Measurements from ENCODE around the gene LYZL6. TPM values are rescaled to one million over a fixed set of nuclear protein-coding genes. Genes with fewer than 3 reads are reported as not detected.
A peak's percentile ranks its signal among the peaks of the same experiment; 100 is the strongest.

LYZL6 gene
- total and polyA plus RNA-seq, 3 donors from 2014 or later: 22.9 to 82.6 (median 38.7) TPM

- TF ChIP-seq CTCF (IDR thresholded peaks at IDR 0.05): no peak
- TF ChIP-seq POLR2A (IDR thresholded peaks at IDR 0.05): no peak
- intact Hi-C loops (cut with DNase I; ENCODE audit: low total_unique reads): no loop called here
Measured at GRCh38 chr17:35931794-35932425, 11.6 kb downstream of the LYZL6 start.

GRCh38 chr17:35930211-35931065 lies 13.1 kb downstream of the LYZL6 start, which contains the start of gene RDM1:
Gene RDM1 (minus strand): TSS chr17:35930773. CDS start chr17:35930727, 46 bp downstream.
- intact Hi-C loops (cut with DNase I; ENCODE audit: low total_unique reads): no loop called here
- Histone ChIP-seq H3K27ac (peak within 1 kb of the TSS in 1 of 2 donors; percentile 50), H3K9me3 (no peaks in the 10 kb centered on the region), H3K4me1 (peaks cover 23% of the 10 kb centered on the region), H3K4me3 (peak within 1 kb of the TSS; percentile 43 to 64), H3K36me3 (ENCODE audit: low read depth, missing control alignments) (no peaks in the 10 kb centered on the region), H3K27me3 (no peaks in the 10 kb centered on the region)
- TF ChIP-seq CTCF (IDR thresholded peaks at IDR 0.05) (no peak), POLR2A (IDR thresholded peaks at IDR 0.05) (no peak)
- DNase-seq: peak; percentile 74
- WGBS, 2 donors: 2 to 3% methylated on average over 15 to 35 of the region's 35 CpGs

More at GRCh38 chr17:35931794-35932425, 11.6 kb downstream of the LYZL6 start:
- H3K36me3 ChIP-seq (ENCODE audit: low read depth, missing control alignments): no peaks in the 10 kb centered on the region
- H3K9me3 ChIP-seq: no peaks in the 10 kb centered on the region
- peak overlapping the region in 1 of 2 donors; percentile 50 for H3K27ac ChIP-seq
- peaks cover 23% of the 10 kb centered on the region for H3K4me1 ChIP-seq
- WGBS, 2 donors: 38 to 51% methylated on average over 5 to 6 of the region's 6 CpGs
- no peak overlapping the region for H3K4me3 ChIP-seq
- DNase-seq: peak; percentile 54
- H3K27me3 ChIP-seq: no peaks in the 10 kb centered on the region

- intact Hi-C loops (cut with DNase I; ENCODE audit: low total_unique reads): no loop called here
- Histone ChIP-seq H3K36me3 (ENCODE audit: low read depth, missing control alignments) (no peaks in the 10 kb centered on the region), H3K27me3 (no peaks in the 10 kb centered on the region), H3K27ac (no peak overlapping the region), H3K9me3 (no peaks in the 10 kb centered on the region), H3K4me1 (peaks cover 23% of the 10 kb centered on the region), H3K4me3 (no peak overlapping the region)
- TF ChIP-seq POLR2A (IDR thresholded peaks at IDR 0.05) (no peak), CTCF (IDR thresholded peaks at IDR 0.05) (no peak)
- no peak for DNase-seq
Measured at GRCh38 chr17:35927714-35928113, 15.8 kb downstream of the LYZL6 start.

- no peaks in the 10 kb centered on the region for H3K9me3 ChIP-seq
- no peaks in the 10 kb centered on the region for H3K27me3 ChIP-seq
- no peak overlapping the region for H3K27ac ChIP-seq
- H3K4me3 ChIP-seq: no peak overlapping the region
- intact Hi-C loops (cut with DNase I; ENCODE audit: low total_unique reads): no loop called here
- 92 to 96% methylated on average over 6 of the region's 6 CpGs for WGBS, 2 donors
- H3K4me1 ChIP-seq: no peaks in the 10 kb centered on the region
- TF ChIP-seq CTCF (IDR thresholded peaks at IDR 0.05) (no peak), POLR2A (IDR thresholded peaks at IDR 0.05) (no peak)
- H3K36me3 ChIP-seq (ENCODE audit: low read depth, missing control alignments): no peaks in the 10 kb centered on the region
- no peak for DNase-seq
Measured at GRCh38 chr17:35923609-35924114, 19.9 kb downstream of the LYZL6 start.

All from testis (tissue), 3 donors.